KMS-11 (cell line): ENCODE results near the gene PPARA.
A peak's percentile ranks its signal among the peaks of the same experiment; 100 is the strongest.

ENCODE experiments used
- H2AFZ ChIP-seq: fragments of 200-600 bp; sonication (generic); 2 replicates; pipeline ENCODE4 v1.6.1; 2016; ENCODE audit warnings: antibody characterized with exemption, mixed run types, low read depth
- H3K27ac ChIP-seq: fragments of 200-600 bp; sonication (generic); 2 replicates; pipeline ENCODE4 v1.6.1; 2016; ENCODE audit warnings: mild to moderate bottlenecking, mixed run types
- H3K27me3 ChIP-seq: fragments of 200-600 bp; sonication (generic); 2 replicates; pipeline ENCODE4 v1.6.1; 2017; ENCODE audit warnings: mild to moderate bottlenecking, low read depth, mixed run types, moderate library complexity; ENCODE audit not compliant: insufficient read depth
- H3K36me3 ChIP-seq: fragments of 200-600 bp; sonication (generic); 2 replicates; pipeline ENCODE4 v1.6.1; 2017; ENCODE audit warnings: mild to moderate bottlenecking, mixed run types; ENCODE audit not compliant: insufficient read depth
- H3K4me1 ChIP-seq: fragments of 200-600 bp; sonication (generic); 2 replicates; pipeline ENCODE4 v1.6.1; 2016; ENCODE audit warnings: mild to moderate bottlenecking, low read depth, mixed run types; ENCODE audit not compliant: poor library complexity, severe bottlenecking
- H3K4me2 ChIP-seq: fragments of 200-600 bp; sonication (generic); 2 replicates; pipeline ENCODE4 v1.7.0; 2016; ENCODE audit warnings: mild to moderate bottlenecking, mixed run types
- H3K4me3 ChIP-seq: fragments of 200-600 bp; sonication (generic); IDR thresholded peaks from 2 replicates; pipeline ENCODE4 v1.6.1; 2017; ENCODE audit warnings: low read depth, low read length, mixed read lengths; ENCODE audit not compliant: insufficient read depth
- H3K79me2 ChIP-seq: fragments of 200-600 bp; sonication (generic); 2 replicates; pipeline ENCODE4 v1.6.1; 2016; ENCODE audit warnings: low read depth, mixed run types; ENCODE audit not compliant: insufficient read depth
- H3K9ac ChIP-seq: fragments of 200-600 bp; sonication (generic); 2 replicates; pipeline ENCODE4 v1.6.1; 2016; ENCODE audit warnings: mild to moderate bottlenecking, mixed run types
- H4K20me1 ChIP-seq: fragments of 200-600 bp; sonication (generic); 2 replicates; pipeline ENCODE4 v1.6.1; 2016; ENCODE audit warnings: mild to moderate bottlenecking, mixed run types; ENCODE audit not compliant: insufficient read depth
- TF ChIP-seq, protein P1 (sequence below): fragments of 200-600 bp; sonication (generic); conservative IDR thresholded peaks from 2 replicates; pipeline ENCODE4 v1.6.1; 2017; ENCODE audit warnings: low read depth, mild to moderate bottlenecking, antibody characterized with exemption, low read length, moderate library complexity, mixed read lengths

PPARA gene

DNA sequence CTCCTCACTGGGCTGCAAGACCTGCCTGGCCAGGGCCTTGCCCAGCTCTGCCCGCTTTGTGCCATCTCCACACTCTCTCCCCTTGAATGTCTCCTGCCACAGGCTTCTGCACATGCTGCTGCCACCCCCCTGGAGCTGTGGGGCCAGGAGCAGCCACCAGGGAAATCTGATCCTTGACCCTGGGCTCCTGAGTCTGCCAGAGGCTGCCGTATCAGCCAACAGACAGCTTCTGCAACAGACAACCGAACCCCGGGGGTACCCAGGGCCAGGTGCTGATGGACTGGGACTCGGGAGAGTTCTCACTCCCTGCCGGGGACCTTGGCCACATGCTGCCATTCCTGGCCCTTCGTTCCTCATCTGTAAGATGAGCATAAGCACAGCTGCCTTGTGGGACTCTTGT, 3.3 kb upstream of the PPARA start:
- H3K4me1 ChIP-seq, result peaks cover 8% of the 10 kb centered on the region
- TF ChIP-seq, protein P1, sequence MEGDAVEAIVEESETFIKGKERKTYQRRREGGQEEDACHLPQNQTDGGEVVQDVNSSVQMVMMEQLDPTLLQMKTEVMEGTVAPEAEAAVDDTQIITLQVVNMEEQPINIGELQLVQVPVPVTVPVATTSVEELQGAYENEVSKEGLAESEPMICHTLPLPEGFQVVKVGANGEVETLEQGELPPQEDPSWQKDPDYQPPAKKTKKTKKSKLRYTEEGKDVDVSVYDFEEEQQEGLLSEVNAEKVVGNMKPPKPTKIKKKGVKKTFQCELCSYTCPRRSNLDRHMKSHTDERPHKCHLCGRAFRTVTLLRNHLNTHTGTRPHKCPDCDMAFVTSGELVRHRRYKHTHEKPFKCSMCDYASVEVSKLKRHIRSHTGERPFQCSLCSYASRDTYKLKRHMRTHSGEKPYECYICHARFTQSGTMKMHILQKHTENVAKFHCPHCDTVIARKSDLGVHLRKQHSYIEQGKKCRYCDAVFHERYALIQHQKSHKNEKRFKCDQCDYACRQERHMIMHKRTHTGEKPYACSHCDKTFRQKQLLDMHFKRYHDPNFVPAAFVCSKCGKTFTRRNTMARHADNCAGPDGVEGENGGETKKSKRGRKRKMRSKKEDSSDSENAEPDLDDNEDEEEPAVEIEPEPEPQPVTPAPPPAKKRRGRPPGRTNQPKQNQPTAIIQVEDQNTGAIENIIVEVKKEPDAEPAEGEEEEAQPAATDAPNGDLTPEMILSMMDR, result no peak
- H3K9ac ChIP-seq, result no peak overlapping the region
- H3K27me3 ChIP-seq, result peaks cover 37% of the 10 kb centered on the region
- H3K27ac ChIP-seq, result no peak overlapping the region
- no peak overlapping the region for H3K4me2 ChIP-seq
- H2AFZ ChIP-seq, result no peak overlapping the region
- no peaks in the 10 kb centered on the region for H3K79me2 ChIP-seq
- no peaks in the 10 kb centered on the region for H3K36me3 ChIP-seq
- H3K4me3 ChIP-seq, result no peak overlapping the region
- no peaks in the 10 kb centered on the region for H4K20me1 ChIP-seq

DNA sequence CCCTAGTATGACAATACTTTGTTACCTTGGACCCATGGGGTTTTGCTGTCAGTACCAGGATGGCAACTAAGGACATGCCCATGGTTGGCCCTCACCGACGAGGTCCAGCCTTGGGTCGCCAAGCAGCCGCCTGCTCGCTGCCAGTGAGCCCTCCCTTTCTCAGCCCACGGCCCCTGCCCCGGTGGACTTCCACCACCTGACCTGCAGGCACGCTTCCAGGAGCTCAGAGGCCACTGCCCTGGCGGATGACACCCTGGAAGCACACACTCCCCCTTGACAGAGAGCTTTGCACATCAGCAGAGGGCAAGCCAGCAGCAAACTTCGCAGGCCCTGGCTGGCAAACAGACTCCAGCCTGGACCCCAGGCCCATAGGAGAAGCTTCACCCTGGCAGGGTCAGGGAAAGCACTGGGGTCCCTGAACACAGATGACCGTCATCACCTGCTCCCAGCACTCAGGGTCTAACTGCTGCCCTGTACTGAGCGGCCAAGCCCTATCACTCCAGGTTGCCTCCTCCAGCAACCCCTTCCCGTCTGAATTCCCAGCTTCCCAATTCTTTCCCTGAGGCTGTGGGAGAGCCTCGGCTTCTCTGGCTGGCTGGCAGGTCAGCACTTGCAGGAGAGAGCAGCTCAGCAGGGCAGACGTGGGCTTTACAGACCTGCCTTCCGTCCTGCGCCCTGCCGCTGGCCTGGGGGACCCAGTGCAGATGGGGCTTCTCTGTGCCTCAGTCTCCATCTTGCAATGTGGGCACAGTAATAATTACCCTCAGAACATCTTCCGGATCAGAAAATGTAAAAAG, 2.7 kb upstream of the PPARA start:
- Histone ChIP-seq H3K4me1 (peaks cover 10% of the 10 kb centered on the region), H3K9ac (no peak overlapping the region), H3K79me2 (no peaks in the 10 kb centered on the region), H3K4me3 (no peak overlapping the region), H3K27me3 (peaks cover 37% of the 10 kb centered on the region), H4K20me1 (no peaks in the 10 kb centered on the region), H2AFZ (no peak overlapping the region), H3K4me2 (no peak overlapping the region), H3K36me3 (no peaks in the 10 kb centered on the region), H3K27ac (no peak overlapping the region)
- TF ChIP-seq, protein P1, result no peak

DNA sequence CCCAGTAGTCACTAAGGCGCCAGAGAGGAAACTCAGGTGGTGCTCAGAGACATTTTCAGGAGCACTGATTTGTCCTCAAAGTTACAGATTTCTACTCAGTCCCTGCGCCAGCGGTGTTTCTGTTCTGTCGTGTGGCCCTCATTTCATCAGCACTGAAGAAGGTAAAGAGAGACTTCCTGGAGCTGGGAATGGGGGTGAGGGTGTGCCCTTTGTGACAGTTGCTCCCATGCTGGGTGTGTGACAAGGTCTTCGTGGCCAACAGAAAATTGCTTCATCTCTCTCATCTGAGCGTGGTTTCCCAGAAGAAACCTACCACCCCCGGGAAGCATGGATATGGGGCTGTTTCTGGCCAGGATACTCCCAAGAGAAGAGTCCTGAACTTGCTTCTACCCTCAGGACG, 2.0 kb upstream of the PPARA start:
- H3K4me3 ChIP-seq, result no peak overlapping the region
- no peaks in the 10 kb centered on the region for H3K36me3 ChIP-seq
- H3K27me3 ChIP-seq, result peaks cover 37% of the 10 kb centered on the region
- TF ChIP-seq, protein P1, result no peak
- H2AFZ ChIP-seq, result no peak overlapping the region
- no peak overlapping the region for H3K9ac ChIP-seq
- H3K27ac ChIP-seq, result no peak overlapping the region
- no peaks in the 10 kb centered on the region for H4K20me1 ChIP-seq
- no peak overlapping the region for H3K4me2 ChIP-seq
- peaks cover 10% of the 10 kb centered on the region for H3K4me1 ChIP-seq
- no peaks in the 10 kb centered on the region for H3K79me2 ChIP-seq

DNA sequence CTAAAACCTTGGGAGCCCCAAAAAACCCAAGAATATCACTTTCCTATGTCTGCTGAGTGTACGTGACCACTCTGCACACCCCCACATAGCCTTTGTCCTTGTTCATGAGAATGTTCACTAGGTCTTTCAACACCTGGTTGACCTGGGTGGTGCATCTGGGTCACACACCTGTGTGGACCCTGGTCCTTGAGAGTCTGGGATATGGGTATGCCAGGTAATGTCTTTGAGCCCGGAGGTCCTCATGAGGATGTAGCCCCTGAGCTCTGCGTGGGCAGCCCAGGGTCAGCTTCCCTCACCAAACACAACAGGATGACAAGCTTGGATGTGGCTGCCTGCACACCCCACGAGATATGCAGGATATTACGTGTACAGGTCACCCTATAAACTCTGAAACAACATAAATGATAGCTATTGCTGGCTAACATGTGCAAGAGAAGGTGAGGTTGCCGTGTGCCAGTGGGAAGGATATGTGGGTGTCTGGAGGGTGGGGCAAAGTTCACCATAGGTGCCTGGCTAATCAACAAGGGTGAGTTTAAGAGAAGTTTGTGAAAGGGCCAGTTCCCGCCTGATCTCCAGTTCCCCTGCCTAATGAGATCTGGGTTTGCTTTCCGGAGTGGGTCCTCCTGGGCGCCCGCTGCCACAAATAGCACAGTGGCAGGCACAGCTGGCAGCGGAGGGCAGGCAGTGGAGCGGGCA, 1.4 kb upstream of the PPARA start:
- Histone ChIP-seq H3K9ac (no peak overlapping the region), H2AFZ (peak overlapping the region; percentile 86; the same call in 1 of the 2 replicates), H3K4me1 (peaks cover 10% of the 10 kb centered on the region), H3K27ac (no peak overlapping the region), H3K36me3 (no peaks in the 10 kb centered on the region), H3K4me3 (no peak overlapping the region), H3K27me3 (peaks cover 37% of the 10 kb centered on the region), H4K20me1 (no peaks in the 10 kb centered on the region), H3K4me2 (peak overlapping the region; percentile 78; the same call in 1 of the 2 replicates), H3K79me2 (no peaks in the 10 kb centered on the region)
- TF ChIP-seq, protein P1, result no peak
